NCI-H2196 (cell line): ENCODE results near the gene TREML1.
"Not testable (repeated sequence)": the region's sequence is repeated elsewhere in the genome, so short reads cannot be mapped to it uniquely, and the experiment has no call there.

Experiments
- DNase-seq: peaks from one replicate; lab custom pipeline; 2025; ENCODE audit not compliant: unreplicated experiment; lab: John Stamatoyannopoulos, UW

Gene TREML1, protein sequence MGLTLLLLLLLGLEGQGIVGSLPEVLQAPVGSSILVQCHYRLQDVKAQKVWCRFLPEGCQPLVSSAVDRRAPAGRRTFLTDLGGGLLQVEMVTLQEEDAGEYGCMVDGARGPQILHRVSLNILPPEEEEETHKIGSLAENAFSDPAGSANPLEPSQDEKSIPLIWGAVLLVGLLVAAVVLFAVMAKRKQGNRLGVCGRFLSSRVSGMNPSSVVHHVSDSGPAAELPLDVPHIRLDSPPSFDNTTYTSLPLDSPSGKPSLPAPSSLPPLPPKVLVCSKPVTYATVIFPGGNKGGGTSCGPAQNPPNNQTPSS

DNA sequence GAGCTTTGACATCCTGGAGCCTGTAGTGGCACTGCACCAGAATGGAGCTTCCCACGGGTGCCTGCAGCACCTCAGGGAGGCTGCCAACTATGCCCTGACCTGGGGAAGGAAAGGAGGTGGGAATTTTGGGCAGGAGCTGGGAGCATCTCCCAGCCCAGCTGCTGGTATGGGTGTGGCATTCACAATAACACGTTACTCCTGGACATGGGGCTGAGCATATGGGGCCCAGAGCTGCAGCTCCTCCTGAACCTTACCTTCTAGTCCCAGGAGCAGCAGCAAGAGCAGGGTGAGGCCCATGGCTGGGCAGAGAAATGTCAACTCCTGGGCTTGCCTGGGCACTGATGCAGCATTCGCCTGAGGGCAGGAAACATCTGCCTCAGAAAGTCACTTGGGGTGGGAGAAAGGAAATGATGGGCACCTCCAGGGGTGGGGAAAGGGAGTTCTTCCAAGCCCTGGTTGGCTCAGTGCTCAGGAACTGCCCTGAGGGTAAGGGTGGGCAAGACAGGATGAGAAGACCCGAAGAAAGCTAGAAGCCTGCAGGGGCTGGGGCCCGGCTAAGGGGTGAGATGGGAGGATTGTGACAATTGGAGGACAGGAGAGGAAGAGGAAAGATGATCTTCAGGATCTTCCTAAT lies at the start of gene TREML1:
TREML1 (minus strand) TSS at position 356 of the 634 bp plus-strand sequence; CDS start at position 297, 59 bp downstream.
- DNase-seq, result no peak

DNA sequence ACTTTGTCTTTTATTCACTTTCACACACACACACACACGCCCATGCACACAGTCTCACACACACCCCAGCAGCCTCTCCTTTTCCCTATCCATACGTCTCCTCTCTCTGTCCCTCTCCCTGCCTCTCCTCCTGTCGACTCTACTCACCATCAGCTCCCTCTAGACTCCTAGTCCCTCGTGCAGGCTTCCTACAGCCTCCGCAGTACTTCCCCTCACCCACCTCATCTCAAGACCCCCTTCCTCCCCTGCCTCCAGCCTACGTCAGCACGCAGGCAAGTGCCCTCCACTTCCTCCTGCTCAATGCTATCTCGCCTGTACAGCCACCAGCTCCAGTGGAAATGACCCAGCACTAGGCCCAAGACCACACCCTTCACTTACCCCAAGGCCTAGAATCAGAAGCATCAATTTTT lies 47.6 kb upstream of the TREML1 start:
- DNase-seq, result no peak

DNA sequence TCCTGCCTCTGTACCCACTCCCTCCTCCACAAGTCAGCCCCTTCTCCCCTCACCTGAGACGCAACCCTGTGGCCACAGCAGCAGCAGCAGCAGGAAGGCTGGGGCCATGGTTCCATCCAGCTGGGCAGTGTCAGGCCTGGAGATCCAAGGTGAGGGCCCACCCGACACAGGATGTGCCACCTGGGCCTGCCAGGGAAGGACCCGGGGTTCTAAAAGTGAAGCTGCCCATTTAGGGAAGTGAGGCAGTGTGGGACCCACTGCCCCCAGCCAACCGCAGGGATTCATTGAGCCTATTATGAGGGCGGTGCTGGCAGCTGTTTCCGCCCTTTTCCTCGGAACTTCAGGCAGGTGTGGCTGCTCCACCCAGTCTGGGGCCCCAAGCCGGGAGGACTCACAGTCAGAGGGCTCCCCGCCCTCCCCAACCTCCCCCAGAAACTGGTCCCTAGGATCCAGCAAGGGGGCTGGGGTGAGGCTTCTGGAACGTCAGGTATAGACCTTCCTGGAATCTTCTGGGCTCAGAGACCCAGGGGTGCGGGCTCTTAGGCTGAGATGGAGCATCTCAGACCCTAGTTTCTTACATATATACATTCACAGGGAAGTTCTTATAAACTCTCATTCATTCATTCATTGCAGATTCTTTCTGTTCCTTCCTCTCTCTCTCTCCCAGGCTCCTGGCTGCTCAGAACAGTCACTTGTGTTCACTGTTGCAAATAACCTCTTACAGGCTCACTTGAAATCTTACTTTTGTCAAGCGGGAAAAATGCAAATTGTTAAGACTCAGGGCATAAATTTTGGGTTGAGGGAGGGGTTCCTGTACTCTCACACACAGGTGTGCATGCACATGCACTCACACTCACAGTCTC lies 47.0 kb upstream of the TREML1 start, which contains the start of gene TREML2:
TREML2 (minus strand) TSS at position 249 of the 863 bp plus-strand sequence; CDS start at position 108, 141 bp downstream.
- DNase-seq, result no peak

DNA sequence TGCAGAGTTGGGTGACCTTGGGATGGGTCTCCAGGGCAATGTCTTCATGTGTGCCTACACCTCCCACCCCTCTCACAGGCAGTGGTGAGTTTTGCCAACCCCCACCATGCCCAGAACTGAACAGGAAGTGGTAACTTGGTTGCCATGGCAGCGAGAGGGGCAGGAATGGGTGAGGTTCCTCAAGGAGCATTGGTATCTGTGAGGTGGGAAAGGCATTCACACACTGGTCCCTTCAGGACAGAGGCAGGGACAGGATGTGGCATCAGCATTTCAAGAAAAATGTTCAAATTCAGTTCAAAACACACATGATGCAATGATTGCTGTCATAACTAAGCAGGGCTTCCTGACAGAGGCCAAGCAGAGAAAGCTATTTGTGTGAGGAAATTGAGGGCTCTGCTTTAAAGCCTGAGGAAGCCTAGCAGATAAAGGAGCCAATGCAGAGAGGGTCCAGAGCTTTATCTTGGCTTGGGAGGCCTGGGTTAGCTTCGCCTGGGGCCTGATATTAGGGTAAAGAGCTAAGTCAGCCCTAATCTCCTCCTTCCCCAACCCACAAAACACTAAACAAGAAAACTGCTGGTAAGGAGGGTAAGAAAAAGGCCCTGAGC lies 46.3 kb upstream of the TREML1 start:
- no peak for DNase-seq

DNA sequence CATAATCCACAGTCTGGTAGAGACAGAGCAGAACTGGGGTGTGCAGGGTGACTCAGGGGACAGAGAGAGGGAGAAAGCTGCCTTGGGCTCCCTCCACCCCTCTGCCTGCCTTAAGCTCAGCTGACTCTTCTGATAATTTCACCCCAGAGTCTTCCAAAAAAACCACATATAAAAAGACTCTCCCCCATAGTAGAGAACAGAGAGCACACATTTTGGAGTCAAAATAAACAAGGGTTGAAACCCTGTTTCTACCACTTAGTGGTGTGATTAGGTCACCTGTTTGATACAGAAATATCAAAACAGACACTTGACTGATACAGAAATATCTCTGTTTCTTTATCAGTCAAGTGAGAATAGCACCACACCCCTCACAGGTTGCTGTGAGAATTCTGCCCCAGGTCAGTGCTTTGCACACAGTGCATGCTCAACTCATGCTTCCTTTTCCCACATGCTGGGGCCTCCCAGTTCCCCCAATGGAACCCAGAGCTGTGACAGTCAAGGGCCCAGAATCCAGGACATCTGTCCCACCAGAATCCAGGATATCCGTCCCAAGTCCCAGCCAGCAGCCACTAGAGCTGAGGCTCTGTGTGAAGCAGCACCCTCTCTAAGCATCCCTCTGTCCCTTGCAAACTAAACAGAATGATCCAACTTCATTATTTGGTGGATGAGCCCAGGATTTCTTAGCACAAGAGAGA lies 45.6 kb upstream of the TREML1 start:
- no peak for DNase-seq

DNA sequence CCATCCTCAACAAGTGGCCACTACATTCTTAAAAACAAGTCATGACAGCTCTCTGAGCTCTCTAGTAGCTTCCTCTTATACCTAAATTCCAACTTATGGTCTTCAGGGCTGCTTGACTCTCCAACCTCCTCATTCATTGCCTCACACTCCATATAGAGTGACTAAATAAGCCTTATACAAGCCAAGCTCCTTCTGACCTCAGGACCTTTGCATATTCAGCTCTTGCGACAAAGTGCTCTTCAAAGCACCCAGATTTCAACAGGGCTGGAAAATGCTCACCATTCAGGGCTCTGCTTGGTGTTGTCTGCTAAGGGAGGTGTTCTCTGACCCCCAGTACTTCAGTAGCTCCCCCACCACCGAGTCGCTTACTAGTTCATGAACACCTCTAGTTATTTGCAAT lies 43.1 kb upstream of the TREML1 start:
- DNase-seq, result no peak

DNA sequence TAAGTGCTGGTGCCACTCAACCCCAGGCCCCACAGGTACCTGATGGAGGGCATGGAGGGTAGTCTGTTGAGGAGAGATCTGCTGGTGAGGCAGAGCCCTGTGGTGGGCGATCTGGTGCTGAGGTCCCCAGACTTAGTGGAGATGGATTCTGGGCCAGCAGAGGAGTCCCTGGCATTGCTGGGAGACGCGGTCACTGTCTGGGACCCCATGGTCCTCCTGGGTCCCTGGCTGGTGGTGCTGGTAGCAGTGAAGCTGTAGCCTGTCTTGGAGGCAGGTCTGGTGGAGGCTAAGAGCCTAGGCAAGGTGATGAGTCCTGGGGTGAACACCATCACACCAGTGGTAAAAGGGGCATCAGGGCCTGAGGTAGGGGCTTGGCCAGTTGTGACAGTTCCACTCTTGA lies 40.2 kb upstream of the TREML1 start:
- no peak for DNase-seq

DNA sequence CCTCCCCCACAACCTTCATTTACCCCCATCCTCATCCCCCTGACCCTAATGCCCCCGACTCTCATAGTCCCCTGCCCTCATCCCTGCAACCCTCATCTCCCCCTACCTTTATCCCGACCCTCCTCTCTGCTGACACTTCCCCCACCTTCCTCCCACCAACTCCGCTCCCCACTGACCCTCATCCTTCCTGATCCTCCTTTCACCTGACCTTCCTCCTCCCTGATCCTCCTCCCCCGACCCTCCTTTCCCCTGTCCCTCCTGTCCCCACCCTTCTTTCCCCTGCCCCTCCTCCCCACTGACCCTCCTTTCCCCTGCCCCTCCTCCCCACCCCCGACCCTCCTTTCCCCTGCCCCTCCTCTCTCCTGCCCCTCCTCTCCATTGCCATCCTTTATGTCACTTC lies 39.7 kb upstream of the TREML1 start:
- DNase-seq, result no peak

DNA sequence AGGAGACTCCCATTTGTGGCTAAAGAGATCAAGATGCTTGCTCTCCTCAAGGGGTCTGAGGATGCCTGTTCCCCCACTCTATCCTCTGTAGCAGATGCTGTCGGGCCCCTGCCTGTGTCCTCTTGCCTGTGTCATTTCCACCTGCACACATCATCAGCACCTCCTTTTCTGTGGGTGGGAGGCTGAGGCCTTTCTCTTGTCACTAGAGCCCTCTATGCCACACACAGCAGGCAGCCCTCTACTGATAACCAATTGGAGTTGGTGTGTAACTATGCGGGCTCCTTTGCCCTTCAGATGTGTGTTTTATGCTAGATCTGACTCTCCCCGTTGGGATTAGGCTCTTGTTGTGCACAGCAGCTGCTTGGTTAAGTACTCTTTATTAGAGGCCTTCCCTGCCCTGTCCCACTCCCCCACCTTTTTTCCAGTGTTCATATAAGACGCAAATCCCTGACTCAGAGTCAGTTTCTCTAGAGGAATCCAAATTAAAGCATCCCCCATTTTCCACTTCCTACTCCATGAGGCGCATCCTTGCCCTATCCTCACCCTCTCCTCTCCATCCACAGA lies 39.1 kb upstream of the TREML1 start:
- DNase-seq, result no peak

DNA sequence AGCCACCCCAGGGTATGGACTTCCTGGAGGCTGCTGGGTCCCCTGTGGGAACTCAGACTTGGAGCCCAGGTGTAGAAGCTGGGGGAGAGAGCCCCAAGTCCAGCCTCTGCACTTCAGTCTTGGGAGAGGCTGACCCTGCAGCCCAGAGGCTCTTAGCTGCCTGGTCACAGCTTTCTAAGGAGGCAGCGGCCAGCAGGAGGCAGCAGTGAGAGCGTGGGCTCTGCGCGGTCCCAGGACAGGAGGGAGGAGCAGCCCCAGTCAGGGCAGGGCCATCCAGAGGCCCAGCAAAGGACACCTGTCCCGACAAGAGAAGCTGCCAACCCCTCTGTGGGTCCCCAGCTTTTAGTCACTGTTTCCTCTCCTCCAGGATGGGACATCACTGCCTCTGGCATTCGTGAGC lies 37.4 kb upstream of the TREML1 start:
- DNase-seq, result no peak

DNA sequence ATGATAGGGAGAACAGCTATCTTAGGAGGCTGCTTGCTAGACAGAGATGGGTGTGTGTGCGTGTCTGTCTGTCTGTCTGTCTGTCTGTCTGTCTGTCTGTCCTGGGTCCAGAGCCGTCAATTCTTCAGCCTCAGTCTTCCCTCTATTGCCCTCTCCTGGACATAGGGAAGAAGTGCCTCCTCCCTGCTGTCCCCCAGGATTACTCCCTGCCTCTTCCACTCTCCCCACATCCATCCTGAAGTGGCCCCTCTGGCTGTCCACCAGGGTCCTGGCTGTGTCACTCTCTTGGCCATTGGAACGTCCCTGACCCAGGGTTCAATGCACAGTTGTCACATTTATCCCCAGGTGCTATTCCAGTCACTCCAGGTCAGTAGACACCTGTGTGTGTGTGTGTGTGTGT lies 36.6 kb upstream of the TREML1 start:
- no peak for DNase-seq

DNA sequence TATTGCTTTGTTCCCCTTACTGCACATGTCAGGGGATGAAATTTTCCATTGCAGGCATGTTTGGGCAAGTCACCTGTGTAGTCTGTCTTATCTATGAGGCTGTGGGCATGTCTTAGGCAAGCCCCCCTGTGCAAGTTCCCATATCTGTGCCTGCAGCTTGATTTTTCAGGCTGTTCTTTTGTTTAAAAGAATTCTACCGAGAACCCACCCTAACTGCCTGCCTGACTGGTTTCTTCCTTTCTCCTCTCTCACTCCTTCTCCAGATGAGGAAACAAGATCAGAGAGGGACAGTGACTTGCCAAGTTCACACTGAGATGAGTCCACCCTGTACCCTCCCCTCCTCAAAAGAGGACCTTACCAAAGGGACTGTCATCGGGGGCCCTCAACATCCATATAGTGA lies 35.8 kb upstream of the TREML1 start:
- DNase-seq, result no peak

DNA sequence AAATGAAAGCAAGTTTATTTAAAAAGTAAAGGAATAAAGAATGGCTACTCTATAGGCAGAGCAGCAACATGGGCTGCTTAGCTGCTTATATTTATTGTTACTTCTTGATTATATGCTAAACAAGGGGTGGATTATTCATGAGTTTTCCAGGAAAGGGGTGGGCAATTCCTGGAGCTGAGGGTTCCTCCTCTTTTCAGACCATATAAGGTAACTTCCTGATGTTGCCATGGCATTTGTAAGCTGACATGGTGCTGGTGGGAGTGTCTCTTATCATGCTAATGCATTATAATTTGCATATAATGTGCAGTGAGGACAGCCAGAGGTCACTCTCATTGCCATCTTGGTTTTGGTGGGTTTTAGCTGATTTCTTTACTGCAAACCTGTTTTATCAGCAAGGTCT lies 34.9 kb upstream of the TREML1 start:
- not testable (repeated sequence) for DNase-seq

DNA sequence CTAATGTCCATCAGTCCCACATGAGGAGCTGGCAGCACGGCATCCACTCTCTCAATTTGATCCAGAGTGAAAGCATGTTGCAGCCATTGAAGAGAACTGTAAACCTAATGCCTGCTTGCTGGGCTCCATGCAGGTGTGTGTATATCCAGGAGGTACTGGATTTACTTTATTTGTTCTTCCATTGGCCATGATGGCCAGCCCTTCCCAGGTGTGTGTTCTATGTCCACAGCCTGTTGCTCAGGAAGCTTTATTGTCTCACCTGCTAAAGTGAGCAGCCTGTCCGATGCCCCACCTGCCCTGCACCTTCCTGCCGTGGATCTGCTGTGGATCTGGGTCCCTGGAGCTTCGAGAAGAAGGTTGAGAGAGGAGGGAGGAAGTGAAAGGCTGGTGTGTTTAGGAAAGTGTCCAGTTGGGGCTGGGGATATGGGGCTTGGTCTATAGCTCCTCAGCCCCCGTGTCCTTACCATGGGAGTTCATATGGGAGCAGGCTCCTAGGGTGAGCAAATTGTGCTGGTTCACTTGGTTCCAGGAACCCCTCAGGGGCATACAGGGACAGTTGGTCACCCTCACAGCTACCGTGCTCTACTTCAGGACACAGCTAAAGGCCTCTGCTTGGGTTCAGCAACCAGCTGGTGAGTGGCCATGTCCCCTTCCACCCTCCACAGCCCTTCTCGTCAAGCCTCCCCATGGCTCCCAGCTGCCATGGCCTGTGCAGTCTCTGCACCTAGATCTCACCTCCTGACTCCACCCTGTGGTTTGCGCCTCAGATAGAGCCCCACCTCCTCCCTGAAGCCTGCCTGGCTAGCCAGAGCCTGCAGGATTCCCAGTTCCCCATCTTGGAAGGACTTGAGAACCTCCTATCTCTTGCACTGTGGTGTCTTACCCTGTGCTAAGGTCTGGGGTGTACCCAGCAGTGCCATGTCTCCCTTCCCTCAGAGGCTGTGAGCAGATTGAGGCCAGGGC lies 34.1 kb upstream of the TREML1 start:
- no peak for DNase-seq

DNA sequence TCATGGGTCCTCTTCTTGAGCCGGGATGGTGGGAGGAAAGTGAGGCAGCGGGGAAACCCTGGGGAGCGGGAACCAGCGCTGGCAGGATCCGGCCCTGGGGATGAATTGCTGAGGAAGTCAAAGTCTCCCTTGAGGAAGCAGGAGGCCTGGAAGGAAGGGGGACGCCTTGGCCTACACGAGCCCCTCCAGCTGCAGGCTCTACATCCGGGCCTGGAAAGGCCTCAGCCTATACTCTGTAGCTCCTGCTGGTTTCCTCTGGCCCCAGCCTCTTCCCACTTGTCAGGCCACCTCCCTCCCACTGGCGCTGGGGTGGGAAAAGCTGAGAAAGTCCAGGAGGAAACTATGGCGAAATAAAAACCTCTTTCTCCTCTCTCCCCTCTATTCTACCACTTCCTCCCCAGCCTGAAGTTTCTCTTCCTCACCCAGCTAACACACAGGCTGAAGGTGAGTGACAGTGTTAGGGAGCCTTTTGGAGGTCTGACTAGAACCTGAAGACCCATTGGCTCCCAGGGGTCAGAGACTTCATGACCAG lies 31.9 kb upstream of the TREML1 start:
- no peak for DNase-seq

DNA sequence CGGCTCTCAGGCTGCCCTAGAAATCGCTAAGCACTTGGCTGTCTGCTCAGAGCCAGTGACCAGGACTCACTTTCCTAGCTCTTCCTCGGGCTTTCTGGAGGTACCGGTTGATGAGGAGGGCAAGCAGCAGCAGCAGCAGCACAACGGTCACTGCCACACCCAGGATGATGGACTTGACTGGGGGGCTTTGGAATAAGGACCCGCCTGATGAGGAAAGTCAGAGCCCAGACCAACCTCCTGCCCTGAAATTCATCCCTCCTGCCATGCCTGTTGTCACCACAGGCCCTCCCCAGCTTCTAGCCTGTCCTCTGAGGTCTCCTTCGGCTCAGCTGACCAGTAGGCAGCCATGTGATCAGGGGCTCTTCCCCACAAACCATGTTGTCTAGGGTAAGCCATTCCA lies 30.6 kb upstream of the TREML1 start:
- DNase-seq, result no peak

DNA sequence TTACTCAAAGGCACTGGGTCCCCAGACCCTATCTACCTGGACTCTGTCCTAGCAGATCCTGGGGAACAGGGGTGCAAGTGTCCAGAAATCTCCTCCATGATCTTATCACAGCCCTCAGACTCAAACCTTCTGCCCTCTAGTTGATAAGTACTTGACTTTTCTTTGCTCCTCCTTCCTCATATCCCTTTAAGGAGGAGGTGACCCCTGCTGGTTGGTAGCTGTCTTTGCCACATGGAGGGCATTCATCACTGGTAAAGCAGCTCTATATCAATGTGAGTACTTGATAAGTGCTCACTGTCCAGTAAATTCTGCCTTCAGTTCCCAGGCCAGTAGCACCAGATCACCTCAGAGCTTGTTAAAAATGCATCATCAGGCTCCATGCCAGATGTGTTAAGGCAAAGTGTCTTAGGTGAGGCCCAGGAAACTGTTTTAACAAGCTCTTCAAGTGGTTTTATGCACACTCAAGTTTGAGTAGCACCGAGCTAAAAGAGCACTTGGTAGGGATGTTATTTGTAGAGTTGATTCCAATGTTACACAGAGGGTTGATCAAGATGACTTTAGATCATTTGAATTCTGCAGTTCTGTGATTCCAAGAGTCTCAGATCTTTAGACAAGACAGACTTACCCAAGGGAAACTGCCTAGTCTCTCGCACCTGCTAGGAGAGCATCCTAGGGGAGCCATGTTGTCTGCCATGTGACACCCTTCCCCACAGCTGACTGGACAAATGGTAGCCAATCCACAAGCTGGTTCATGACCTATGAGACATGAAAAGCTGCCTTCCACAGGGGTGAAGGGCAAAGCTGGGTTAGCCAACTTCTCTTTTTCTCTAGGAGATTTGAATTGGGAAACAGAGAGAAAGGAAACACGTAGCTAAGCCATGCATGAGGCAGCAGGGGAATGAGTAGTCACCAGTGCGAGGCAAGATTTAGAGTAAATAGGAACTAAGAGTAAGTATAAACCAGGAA lies 28.2 kb upstream of the TREML1 start:
- DNase-seq, result peak; percentile 42

DNA sequence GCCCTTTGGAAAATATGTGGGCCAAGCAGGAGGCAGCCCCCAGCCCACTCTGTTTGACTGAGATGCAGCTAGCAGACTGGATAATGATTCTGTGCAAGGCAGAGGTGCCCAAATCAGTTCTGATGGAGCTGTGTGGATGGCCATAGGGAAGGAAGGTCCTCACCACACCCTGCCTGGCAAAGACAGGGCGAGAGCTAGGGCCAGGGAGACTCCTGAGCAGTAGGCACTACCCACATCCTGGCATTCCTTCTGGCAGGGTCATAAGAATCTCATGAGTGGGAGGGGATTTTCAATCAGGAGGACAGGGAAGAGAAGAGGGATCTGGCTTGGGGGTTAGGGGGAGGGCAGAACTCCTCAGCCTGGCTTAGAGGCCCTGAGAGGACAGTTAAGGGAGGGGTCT lies 27.4 kb upstream of the TREML1 start:
- no peak for DNase-seq
